ENCODE data around the gene BLOC1S1. TPM values are rescaled to one million over a fixed set of nuclear protein-coding genes. Genes with fewer than 3 reads are reported as not detected.

Gene BLOC1S1
- total RNA-seq, 2 donors from 2014 or later, result 104 to 118 TPM

DNA sequence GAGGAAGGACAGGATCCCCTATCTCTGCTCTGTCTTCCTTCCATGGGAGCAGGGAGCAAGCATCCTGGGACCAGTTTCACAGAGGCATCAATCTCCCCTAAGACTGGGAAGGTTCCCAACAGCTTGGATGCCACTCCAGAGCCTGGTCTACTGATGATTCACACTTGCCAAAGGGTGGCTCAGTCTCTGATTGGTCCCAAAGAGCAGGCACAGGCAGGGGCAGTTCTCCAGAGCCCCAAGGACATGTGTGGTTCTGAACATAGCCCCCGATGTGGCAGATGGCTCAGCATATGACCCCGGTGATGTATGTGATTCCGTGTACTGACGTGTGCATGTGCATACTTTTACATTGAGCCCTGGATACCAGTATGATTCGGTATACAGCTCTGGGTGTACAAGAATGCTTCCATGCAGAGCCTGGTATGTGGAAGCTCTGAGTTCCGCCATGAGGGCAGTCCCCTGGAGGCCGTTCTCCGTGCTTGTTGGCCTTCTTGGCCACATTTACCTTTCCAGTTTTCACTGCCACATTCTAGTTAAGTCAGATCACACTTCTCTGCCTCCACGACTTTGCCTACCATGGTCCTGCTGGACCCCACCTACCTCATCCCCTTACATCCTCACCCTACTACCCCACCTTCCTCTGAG, 29.4 kb upstream of the BLOC1S1 start:
- Mint-ChIP-seq H3K9me3 (no peaks in the 10 kb centered on the region), H3K4me3 (no peak overlapping the region), H3K4me1 (peaks cover under 1% of the 10 kb centered on the region), H3K27me3 (peaks cover 9% of the 10 kb centered on the region), H3K27ac (no peak overlapping the region), H3K36me3 (ENCODE audit: low read depth) (no peaks in the 10 kb centered on the region)
- no peak for ATAC-seq (replicated peaks)

- Mint-ChIP-seq H3K27me3 (peaks cover 2% of the 10 kb centered on the region), H3K9me3 (no peaks in the 10 kb centered on the region), H3K4me3 (no peak overlapping the region), H3K36me3 (ENCODE audit: low read depth) (no peaks in the 10 kb centered on the region), H3K27ac (peak overlapping the region; percentile 81), H3K4me1 (no peaks in the 10 kb centered on the region)
- ATAC-seq (replicated peaks), result peak; percentile 89
These were observed 28.1 kb upstream of the BLOC1S1 start for GRCh38 chr12:55687746-55688145.

DNA sequence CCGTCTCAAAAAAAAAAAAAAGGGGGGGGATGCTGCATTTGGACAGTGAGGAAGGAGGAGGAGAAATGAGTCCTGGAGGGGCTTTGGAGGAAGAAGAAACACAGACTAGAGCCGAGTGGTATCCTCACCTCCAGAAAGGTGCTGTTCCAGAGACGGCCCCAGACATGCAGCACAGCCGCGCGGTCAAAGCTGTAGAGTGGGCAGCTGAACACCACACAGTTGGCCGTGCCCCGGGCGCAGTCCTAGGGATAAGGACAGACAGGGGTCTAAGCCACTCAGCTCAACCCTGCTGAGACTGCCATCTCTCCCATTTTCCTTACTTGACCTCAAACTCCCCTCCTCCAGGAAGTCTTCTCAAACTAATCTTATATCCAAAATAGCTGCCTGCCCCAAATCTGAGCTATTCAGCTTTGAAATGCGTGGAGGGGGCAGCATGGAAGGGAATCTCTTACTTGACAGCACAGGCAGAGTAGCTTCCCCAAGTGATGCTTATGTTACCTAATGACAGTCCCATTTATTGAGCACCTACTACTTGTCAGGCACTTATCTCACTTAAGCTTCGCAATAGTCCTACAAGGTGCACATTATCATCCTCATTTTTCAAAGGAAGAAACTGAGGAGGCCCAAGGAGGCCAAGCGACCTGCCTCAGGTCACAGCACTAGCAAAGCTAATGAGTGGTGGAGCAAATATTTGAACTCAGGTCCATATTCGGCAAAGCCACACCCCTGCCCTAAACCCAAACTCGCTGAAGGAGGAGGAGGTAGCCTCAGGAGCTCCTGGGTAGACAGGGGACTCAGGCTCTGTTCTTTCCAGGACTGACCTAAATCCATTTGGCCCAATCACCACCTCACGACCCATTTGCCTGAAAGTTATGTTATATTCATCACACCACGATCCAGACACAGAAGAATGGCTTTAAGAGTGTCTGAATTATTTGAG, 26.9 kb upstream of the BLOC1S1 start:
- Mint-ChIP-seq H3K27ac (no peak overlapping the region), H3K9me3 (no peaks in the 10 kb centered on the region), H3K4me1 (no peaks in the 10 kb centered on the region)

DNA sequence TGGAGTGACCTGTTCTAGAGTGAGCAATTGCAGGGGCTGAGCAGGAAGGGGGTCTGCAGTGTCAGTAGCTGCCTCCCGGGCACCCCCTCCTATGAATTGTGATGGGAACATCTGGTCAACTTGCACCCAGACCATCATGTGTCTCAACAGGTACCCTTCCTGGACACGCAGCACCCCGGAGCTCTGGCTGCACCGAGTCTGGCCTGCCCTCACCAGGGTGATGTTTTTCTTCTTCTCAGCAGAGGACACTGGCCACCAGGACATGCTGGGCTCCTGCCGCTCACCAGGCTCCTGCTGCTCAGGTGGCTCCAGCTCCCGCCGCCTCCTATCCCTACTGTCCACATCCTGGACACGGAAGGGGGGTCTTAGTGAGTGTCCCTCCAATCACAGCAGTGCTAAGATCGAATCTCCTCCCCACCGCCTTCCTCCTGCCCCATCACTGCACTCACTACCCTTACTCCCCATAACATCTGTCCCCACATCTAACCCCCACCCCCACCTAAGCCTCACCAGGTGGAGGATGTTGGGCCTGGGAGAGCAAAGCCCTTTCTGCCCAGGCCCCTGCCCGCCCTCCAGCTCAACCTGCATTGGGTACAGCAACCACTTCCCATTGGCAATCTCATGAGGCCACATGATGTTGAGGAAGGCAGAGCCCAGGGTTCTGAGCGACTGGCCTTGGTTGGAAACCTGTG, 23.1 kb upstream of the BLOC1S1 start:
- H3K27ac Mint-ChIP-seq, result no peak overlapping the region
- H3K36me3 Mint-ChIP-seq (ENCODE audit: low read depth), result no peaks in the 10 kb centered on the region
- no peaks in the 10 kb centered on the region for H3K4me1 Mint-ChIP-seq
- no peak for ATAC-seq (replicated peaks)
- H3K27me3 Mint-ChIP-seq, result no peaks in the 10 kb centered on the region
- no peaks in the 10 kb centered on the region for H3K9me3 Mint-ChIP-seq
- H3K4me3 Mint-ChIP-seq, result no peak overlapping the region

More for the DNA sequence above, 26.9 kb upstream of the BLOC1S1 start:
- no peak overlapping the region for H3K4me3 Mint-ChIP-seq
- H3K36me3 Mint-ChIP-seq (ENCODE audit: low read depth), result no peaks in the 10 kb centered on the region
- no peak for ATAC-seq (replicated peaks)
- H3K27me3 Mint-ChIP-seq, result no peaks in the 10 kb centered on the region

- H3K27me3 Mint-ChIP-seq, result no peaks in the 10 kb centered on the region
- no peak for ATAC-seq (replicated peaks)
- no peak overlapping the region for H3K4me3 Mint-ChIP-seq
- no peaks in the 10 kb centered on the region for H3K4me1 Mint-ChIP-seq
- no peaks in the 10 kb centered on the region for H3K36me3 Mint-ChIP-seq (ENCODE audit: low read depth)
- H3K9me3 Mint-ChIP-seq, result no peaks in the 10 kb centered on the region
- H3K27ac Mint-ChIP-seq, result no peak overlapping the region
These were observed 22.3 kb upstream of the BLOC1S1 start for GRCh38 chr12:55693323-55694187.

GRCh38 chr12:55694188-55694515, 21.7 kb upstream of the BLOC1S1 start:
- no peak for ATAC-seq (replicated peaks)
- Mint-ChIP-seq H3K4me3 (no peak overlapping the region), H3K27ac (no peak overlapping the region), H3K27me3 (no peaks in the 10 kb centered on the region), H3K36me3 (ENCODE audit: low read depth) (no peaks in the 10 kb centered on the region), H3K4me1 (no peaks in the 10 kb centered on the region), H3K9me3 (no peaks in the 10 kb centered on the region)

- Mint-ChIP-seq H3K4me1 (no peaks in the 10 kb centered on the region), H3K36me3 (ENCODE audit: low read depth) (no peaks in the 10 kb centered on the region), H3K9me3 (no peaks in the 10 kb centered on the region), H3K27ac (no peak overlapping the region), H3K4me3 (no peak overlapping the region), H3K27me3 (no peaks in the 10 kb centered on the region)
- ATAC-seq (replicated peaks), result no peak
These were observed 21.2 kb upstream of the BLOC1S1 start for GRCh38 chr12:55694651-55695050.

DNA sequence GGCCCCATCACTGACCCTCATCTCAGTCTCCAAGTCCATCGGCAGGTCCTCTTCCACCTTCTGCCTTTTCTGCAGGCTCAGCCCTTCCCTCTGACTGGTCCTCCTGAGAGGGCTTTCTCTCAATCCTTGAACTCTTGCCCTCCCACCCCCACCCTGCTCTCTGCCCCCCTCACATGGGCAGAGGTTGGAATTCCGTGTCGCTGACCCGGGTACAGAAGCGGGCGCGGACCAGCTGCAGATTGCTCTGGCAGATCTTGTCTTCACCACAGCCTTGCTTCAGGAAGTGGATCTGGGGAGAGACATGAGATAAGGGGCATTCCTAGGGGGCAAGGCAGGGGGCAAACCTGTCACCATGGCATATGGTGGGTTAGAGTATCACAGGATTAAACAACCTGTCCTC, 20.5 kb upstream of the BLOC1S1 start:
- Mint-ChIP-seq H3K4me3 (no peak overlapping the region), H3K4me1 (no peaks in the 10 kb centered on the region), H3K27me3 (no peaks in the 10 kb centered on the region), H3K27ac (no peak overlapping the region), H3K36me3 (ENCODE audit: low read depth) (no peaks in the 10 kb centered on the region), H3K9me3 (no peaks in the 10 kb centered on the region)
- no peak for ATAC-seq (replicated peaks)

GRCh38 chr12:55696141-55696540, 19.7 kb upstream of the BLOC1S1 start:
- Mint-ChIP-seq H3K36me3 (ENCODE audit: low read depth) (no peaks in the 10 kb centered on the region), H3K27me3 (no peaks in the 10 kb centered on the region), H3K4me1 (no peaks in the 10 kb centered on the region), H3K4me3 (no peak overlapping the region), H3K27ac (no peak overlapping the region), H3K9me3 (no peaks in the 10 kb centered on the region)
- ATAC-seq (replicated peaks), result no peak

DNA sequence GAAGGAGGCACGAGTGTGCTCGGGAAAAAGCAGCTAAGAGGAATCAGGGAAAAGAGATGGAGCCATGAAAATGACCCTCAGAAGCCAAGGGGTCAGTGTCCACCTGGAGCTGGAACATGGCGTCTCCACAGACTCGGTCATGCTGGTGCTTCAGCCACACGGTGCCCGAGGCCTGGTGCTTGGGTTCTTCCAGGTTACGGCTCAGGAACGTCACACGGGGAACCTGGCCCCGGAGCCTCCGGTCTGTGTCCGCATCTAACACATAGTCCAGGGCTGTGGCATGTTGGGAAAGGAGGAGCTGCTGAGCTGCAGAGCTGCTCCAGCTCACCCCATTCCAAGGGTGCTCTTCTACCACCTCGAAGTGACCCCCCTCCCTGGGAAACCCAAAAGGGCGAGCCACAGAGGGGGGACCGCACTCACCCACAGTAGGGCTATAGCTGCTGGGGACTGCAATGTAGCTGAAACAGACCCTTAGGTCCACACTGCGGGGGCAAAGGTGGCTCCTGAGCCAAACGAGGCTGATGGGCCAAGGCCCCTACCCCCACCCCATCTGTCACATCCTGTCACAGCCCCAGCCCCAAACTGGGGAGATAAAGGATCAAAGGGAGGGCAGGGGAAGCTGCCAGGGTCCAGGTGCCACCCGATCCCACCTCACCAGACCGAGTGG, 18.9 kb upstream of the BLOC1S1 start:
- no peak for ATAC-seq (replicated peaks)

DNA sequence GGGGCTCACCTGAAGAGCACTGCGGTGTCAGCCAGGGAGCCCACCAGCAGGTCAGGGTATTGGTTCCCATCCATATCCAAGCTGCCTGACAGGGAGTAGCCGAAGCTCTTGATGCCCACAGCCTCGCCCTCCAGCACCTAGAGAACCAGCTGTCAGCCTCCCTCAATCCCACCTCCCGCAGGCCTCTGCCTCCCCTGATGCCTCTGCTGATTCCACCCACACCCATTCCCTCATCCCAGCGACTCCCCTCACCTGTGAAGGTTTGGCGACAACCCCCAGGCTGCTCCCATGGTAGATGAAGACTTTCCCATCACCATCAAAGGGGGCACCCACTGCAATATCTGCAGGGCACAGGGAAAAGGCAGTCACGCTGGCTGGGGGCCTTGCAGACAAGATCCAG, 18.2 kb upstream of the BLOC1S1 start:
- Mint-ChIP-seq H3K9me3 (no peaks in the 10 kb centered on the region), H3K27ac (no peak overlapping the region), H3K4me3 (no peak overlapping the region), H3K27me3 (no peaks in the 10 kb centered on the region), H3K4me1 (no peaks in the 10 kb centered on the region), H3K36me3 (ENCODE audit: low read depth) (no peaks in the 10 kb centered on the region)
- ATAC-seq (replicated peaks), result no peak

More for the DNA sequence above, 18.9 kb upstream of the BLOC1S1 start:
- Mint-ChIP-seq H3K27ac (no peak overlapping the region), H3K4me3 (no peak overlapping the region), H3K27me3 (no peaks in the 10 kb centered on the region), H3K9me3 (no peaks in the 10 kb centered on the region), H3K36me3 (ENCODE audit: low read depth) (no peaks in the 10 kb centered on the region), H3K4me1 (no peaks in the 10 kb centered on the region)

DNA sequence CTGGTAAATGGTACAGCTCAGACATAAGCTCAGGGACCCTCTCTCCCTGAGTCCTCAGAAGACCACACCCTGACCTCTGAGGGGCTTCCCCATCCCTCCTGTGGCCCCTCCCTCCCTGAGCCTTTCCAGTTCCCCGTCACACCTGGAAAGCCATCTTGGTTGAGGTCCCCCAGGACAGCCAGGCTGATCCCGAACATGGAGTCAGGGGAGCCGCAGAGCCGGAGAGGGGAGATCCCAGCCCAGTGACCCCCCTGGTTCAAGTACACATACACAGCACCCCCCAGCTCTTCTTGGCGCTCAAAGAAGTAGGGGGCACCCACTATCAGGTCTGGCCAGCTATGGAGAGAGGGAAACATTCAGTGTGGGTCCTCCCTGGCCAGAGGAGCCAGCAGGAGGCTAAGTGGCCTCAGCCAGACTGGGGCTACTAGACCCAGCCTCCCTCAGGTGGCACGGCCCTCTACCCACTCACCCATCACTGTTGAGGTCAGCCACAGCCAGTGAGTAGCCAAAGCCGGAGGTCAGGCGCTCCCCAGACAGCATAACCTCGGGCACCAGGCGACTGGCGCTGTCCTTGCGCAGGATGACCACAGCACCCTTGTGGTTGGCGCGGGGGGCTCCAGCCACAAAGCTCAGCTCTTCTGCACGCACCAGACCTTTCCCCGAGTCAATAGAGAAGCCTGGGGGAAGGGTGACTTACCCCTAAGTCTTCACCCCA, 17.4 kb upstream of the BLOC1S1 start:
- no peaks in the 10 kb centered on the region for H3K36me3 Mint-ChIP-seq (ENCODE audit: low read depth)
- H3K4me3 Mint-ChIP-seq, result no peak overlapping the region
- H3K9me3 Mint-ChIP-seq, result no peaks in the 10 kb centered on the region
- H3K27me3 Mint-ChIP-seq, result no peaks in the 10 kb centered on the region
- no peaks in the 10 kb centered on the region for H3K4me1 Mint-ChIP-seq
- no peak for ATAC-seq (replicated peaks)
- H3K27ac Mint-ChIP-seq, result no peak overlapping the region

DNA sequence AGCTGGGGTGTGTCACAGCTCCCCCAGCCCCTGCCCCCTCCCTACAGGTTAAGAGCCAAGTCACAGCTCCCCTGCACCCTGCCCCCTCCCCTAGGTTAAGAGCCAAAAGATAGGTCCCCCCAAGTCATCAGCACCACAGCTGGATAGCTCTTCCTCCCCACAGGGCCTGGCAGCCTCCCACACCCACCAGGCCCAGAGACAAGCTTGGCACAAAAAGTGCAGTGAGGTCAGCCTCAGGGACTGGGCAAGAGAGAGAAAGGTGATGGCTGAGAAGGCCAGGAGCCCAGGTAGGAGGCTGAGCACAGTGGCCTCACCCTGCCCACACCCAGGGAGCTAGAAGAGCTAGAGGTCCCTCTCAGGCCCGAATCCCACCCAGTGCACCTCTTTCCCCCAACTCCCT, 16.9 kb upstream of the BLOC1S1 start:
- no peaks in the 10 kb centered on the region for H3K27me3 Mint-ChIP-seq
- H3K27ac Mint-ChIP-seq, result no peak overlapping the region
- no peaks in the 10 kb centered on the region for H3K9me3 Mint-ChIP-seq
- H3K4me1 Mint-ChIP-seq, result no peaks in the 10 kb centered on the region
- H3K4me3 Mint-ChIP-seq, result no peak overlapping the region
- no peak for ATAC-seq (replicated peaks)
- no peaks in the 10 kb centered on the region for H3K36me3 Mint-ChIP-seq (ENCODE audit: low read depth)
